Measurements from ENCODE around the gene SCFD2. TPM values are rescaled to one million over a fixed set of nuclear protein-coding genes. Genes with fewer than 3 reads are reported as not detected.

SCFD2 gene
- total RNA-seq, 1 donor from 2014 or later, result 22.8 TPM

DNA sequence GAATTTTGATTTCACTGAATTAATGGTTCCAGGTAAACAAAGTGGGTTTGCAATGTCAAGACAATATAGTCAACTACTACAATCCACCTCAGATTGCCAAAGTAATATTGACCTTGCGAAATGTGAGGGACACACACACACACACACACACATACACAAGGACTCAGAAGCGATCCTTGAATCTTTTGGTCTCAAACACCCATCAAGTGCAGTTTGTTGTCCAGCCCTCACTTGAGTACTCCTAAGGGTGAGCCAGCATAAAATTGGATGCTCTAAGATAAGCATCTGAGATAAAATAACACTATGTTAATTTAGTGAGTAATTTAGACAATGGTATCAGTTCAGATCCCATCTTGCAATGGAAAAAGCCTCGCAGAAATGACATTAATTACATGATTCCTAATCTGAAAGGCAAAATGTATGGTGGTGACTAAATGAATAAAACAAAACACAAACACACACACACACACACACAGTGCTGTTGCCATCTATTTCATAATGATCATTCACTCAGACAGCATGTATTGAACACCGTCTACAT lies 401.2 kb downstream of the SCFD2 start:
- intact Hi-C loops (cut with DNase I), result no loop called here
- H3K4me3 ChIP-seq, result no peak overlapping the region

DNA sequence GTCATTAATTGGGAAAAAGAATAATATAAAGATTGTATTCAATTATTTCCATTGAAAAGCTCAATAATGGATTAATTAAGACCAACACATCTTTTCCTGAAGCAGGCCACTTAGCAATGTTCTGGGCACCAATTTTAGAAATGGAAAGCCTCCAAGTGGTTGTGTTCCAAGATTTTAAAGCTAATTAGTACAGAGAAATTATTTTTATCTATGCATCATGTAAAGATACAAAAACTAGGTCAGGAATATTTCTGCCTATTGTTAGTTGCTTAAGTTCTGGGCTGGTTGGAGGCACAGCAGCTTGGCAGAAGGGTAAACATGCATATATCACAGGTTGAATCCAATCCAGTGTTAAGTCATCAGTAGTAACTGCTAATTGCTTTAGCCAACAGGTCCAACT lies 401.9 kb downstream of the SCFD2 start:
- intact Hi-C loops (cut with DNase I), result no loop called here
- H3K4me1 ChIP-seq, result no peaks in the 10 kb centered on the region
- H3K4me3 ChIP-seq, result no peak overlapping the region
- TF ChIP-seq, protein P1, sequence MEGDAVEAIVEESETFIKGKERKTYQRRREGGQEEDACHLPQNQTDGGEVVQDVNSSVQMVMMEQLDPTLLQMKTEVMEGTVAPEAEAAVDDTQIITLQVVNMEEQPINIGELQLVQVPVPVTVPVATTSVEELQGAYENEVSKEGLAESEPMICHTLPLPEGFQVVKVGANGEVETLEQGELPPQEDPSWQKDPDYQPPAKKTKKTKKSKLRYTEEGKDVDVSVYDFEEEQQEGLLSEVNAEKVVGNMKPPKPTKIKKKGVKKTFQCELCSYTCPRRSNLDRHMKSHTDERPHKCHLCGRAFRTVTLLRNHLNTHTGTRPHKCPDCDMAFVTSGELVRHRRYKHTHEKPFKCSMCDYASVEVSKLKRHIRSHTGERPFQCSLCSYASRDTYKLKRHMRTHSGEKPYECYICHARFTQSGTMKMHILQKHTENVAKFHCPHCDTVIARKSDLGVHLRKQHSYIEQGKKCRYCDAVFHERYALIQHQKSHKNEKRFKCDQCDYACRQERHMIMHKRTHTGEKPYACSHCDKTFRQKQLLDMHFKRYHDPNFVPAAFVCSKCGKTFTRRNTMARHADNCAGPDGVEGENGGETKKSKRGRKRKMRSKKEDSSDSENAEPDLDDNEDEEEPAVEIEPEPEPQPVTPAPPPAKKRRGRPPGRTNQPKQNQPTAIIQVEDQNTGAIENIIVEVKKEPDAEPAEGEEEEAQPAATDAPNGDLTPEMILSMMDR (IDR thresholded peaks at IDR 0.05), result no peak
- H3K27ac ChIP-seq, result no peak overlapping the region
- H3K36me3 ChIP-seq, result no peaks in the 10 kb centered on the region
- no peak for DNase-seq (ENCODE audit: low spot score in 2 of 2)
- H3K27me3 ChIP-seq, result no peaks in the 10 kb centered on the region
- no peaks in the 10 kb centered on the region for H3K9me3 ChIP-seq

More for the DNA sequence above, 401.2 kb downstream of the SCFD2 start:
- no peaks in the 10 kb centered on the region for H3K4me1 ChIP-seq
- no peak for DNase-seq (ENCODE audit: low spot score in 2 of 2)
- TF ChIP-seq, protein P1 (IDR thresholded peaks at IDR 0.05), result no peak
- no peaks in the 10 kb centered on the region for H3K36me3 ChIP-seq
- H3K27me3 ChIP-seq, result no peaks in the 10 kb centered on the region
- H3K9me3 ChIP-seq, result no peaks in the 10 kb centered on the region
- no peak overlapping the region for H3K27ac ChIP-seq

DNA sequence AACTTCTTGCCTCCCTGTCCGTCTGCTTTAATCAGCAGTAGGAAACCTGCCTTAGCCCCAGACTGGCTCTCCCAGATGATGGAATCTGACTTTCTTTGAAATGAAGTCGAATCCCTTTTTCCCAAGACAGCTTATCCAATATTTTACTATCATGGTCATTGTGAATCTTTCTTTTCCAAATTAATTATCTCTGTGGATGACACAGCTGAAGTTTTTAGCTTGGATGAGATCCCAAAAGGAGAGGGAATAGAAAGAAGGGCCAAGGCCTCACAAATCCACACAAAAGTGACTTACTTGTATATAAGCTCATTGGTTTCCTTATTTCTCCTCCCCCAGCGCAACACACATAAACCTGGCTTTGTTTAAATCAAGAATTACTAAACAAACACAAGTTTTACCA lies 403.1 kb downstream of the SCFD2 start:
- Histone ChIP-seq H3K4me1 (no peaks in the 10 kb centered on the region), H3K27ac (no peak overlapping the region), H3K9me3 (no peaks in the 10 kb centered on the region), H3K27me3 (no peaks in the 10 kb centered on the region), H3K36me3 (no peaks in the 10 kb centered on the region), H3K4me3 (no peak overlapping the region)
- TF ChIP-seq, protein P1 (IDR thresholded peaks at IDR 0.05), result no peak
- no peak for DNase-seq (ENCODE audit: low spot score in 2 of 2)
- intact Hi-C loops (cut with DNase I), result no loop called here

DNA sequence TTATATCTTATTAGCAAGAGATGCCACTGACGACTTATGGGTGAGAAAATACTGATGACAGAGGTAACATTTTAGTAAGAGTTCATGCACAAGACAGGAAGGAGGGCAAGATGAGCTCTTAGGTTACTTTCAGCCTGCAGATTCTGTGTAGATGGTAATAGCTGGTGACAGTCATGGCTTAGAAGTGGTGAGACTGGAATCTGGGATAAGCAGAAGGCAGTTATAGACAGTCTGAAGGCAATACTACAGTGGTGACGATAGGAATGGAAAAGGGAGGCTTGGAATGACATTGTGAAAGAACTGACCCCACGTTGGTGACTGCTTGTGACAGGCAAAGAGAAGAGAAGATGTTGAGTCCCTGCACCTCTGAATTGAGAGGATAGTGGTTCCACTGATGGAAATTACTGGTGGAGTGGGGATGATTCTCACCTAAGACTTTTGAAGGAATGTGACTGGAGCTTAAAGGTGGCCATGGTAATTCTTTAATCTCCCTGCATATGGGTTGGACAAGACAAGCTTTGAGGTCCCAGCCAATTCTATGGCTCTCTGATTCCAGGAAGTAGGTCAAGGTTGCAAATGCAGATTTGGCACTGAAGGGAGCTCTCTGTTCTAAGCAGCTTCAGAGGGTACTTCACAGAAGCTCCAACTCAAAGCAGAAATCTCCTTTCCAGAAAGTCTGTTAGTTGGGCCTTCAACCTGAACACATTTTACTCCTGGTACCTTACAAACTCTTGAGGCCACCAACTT lies 404.0 kb downstream of the SCFD2 start:
- TF ChIP-seq, protein P1 (IDR thresholded peaks at IDR 0.05), result no peak
- no peak for DNase-seq (ENCODE audit: low spot score in 2 of 2)
- H3K9me3 ChIP-seq, result no peaks in the 10 kb centered on the region
- intact Hi-C loops (cut with DNase I), result no loop called here
- H3K4me1 ChIP-seq, result no peaks in the 10 kb centered on the region
- H3K36me3 ChIP-seq, result no peaks in the 10 kb centered on the region
- no peaks in the 10 kb centered on the region for H3K27me3 ChIP-seq
- H3K4me3 ChIP-seq, result no peak overlapping the region
- H3K27ac ChIP-seq, result no peak overlapping the region

DNA sequence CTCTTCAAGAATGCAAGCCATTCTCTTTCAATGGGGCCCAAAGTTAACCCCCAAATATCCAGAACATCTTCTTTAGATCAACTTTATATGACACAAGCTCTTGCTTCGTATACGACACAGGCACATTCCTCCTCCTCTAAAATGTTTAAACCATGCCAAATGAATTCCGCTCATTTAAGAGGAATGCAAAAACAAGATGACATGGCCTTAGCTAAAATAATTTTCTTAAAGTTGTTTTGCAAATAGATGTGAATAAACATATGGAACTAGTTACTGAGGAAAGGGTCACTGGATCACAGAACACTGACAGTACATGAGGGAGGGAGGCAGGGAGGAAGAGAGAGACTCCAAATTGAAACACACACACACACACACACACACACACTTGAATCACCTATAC lies 406.3 kb downstream of the SCFD2 start:
- H3K36me3 ChIP-seq, result no peaks in the 10 kb centered on the region
- TF ChIP-seq, protein P1 (IDR thresholded peaks at IDR 0.05), result no peak
- no peaks in the 10 kb centered on the region for H3K4me1 ChIP-seq
- intact Hi-C loops (cut with DNase I), result no loop called here
- no peak overlapping the region for H3K4me3 ChIP-seq
- no peaks in the 10 kb centered on the region for H3K27me3 ChIP-seq
- no peak for DNase-seq (ENCODE audit: low spot score in 2 of 2)
- no peak overlapping the region for H3K27ac ChIP-seq
- no peaks in the 10 kb centered on the region for H3K9me3 ChIP-seq
